GM23338 (cell line): ENCODE data around the gene NEK3. TPM values are rescaled to one million over a fixed set of nuclear protein-coding genes. Genes with fewer than 3 reads are reported as not detected.
"Not testable (repeated sequence)": the region's sequence is repeated elsewhere in the genome, so short reads cannot be mapped to it uniquely, and the experiment has no call there.

Source experiments
- ATAC-seq: fragments of 200-7000 bp; cut with Tn5 transposase; 3 replicates; pipeline ENCODE4 v1.9.1; 2020
- DNase-seq: peaks from one replicate; pipeline ENCODE4 v3.0.0-alpha.2; 2015; ENCODE audit warnings: low spot score
- H2AFZ ChIP-seq: fragments of 200-600 bp; sonication (generic); 2 replicates; pipeline ENCODE4 v1.8.0; 2016; ENCODE audit warnings: antibody characterized with exemption, mild to moderate bottlenecking, moderate library complexity
- H3F3A ChIP-seq: fragments of 200-600 bp; sonication (generic); replicated peaks from 2 replicates; pipeline ENCODE4 v1.8.0; 2017; ENCODE audit warnings: antibody characterized with exemption, mixed run types, low read depth
- H3K27ac ChIP-seq: fragments of 200-600 bp; sonication (generic); 2 replicates; pipeline ENCODE4 v1.6.1; 2016; ENCODE audit warnings: low read depth
- H3K27me3 ChIP-seq: fragments of 200-600 bp; sonication (generic); 2 replicates; pipeline ENCODE4 v1.8.0; 2016; ENCODE audit warnings: mild to moderate bottlenecking, mixed run types, moderate library complexity; ENCODE audit not compliant: insufficient read depth
- H3K36me3 ChIP-seq: fragments of 200-600 bp; sonication (generic); 2 replicates; pipeline ENCODE4 v1.8.0; 2016; ENCODE audit warnings: mild to moderate bottlenecking; ENCODE audit not compliant: insufficient read depth
- H3K4me1 ChIP-seq: fragments of 200-600 bp; sonication (generic); 2 replicates; pipeline ENCODE4 v1.8.0; 2016; ENCODE audit warnings: mild to moderate bottlenecking, moderate library complexity; ENCODE audit not compliant: insufficient read depth
- H3K4me2 ChIP-seq: fragments of 200-600 bp; sonication (generic); 2 replicates; pipeline ENCODE4 v1.7.1; 2017; ENCODE audit warnings: mixed run types
- H3K4me3 ChIP-seq: fragments of 200-600 bp; sonication (generic); 2 replicates; pipeline ENCODE4 v1.6.1; 2016; ENCODE audit warnings: mixed run types
- H3K79me2 ChIP-seq: fragments of 200-600 bp; sonication (generic); replicated peaks from 2 replicates; pipeline ENCODE4 v1.8.0; 2017; ENCODE audit warnings: mild to moderate bottlenecking; ENCODE audit not compliant: insufficient read depth
- H3K9me2 ChIP-seq: fragments of 200-600 bp; sonication (generic); 2 replicates; pipeline ENCODE4 v1.8.0; 2017; ENCODE audit not compliant: insufficient read depth
- H4K20me1 ChIP-seq: fragments of 200-600 bp; sonication (generic); replicated peaks from 2 replicates; pipeline ENCODE4 v1.8.0; 2017; ENCODE audit warnings: mild to moderate bottlenecking; ENCODE audit not compliant: insufficient read depth
- H3K27ac Mint-ChIP-seq: 2 replicates; pipeline ENCODE4 v1.8.0; 2020; ENCODE audit warnings: inconsistent platforms, mild to moderate bottlenecking, moderate library complexity, mixed read lengths
- H3K27me3 Mint-ChIP-seq: 3 replicates; pipeline ENCODE4 v1.8.0; 2022; ENCODE audit warnings: low read depth, mild to moderate bottlenecking, moderate library complexity, mixed read lengths, inconsistent platforms; ENCODE audit not compliant: insufficient read depth, poor library complexity
- H3K36me3 Mint-ChIP-seq: 3 replicates; pipeline ENCODE4 v1.8.0; 2021; ENCODE audit warnings: low read depth, mild to moderate bottlenecking, inconsistent platforms, moderate library complexity, mixed read lengths
- H3K4me1 Mint-ChIP-seq: 3 replicates; pipeline ENCODE4 v1.8.0; 2020; ENCODE audit warnings: mild to moderate bottlenecking, inconsistent platforms, mixed read lengths
- H3K4me3 Mint-ChIP-seq: 3 replicates; pipeline ENCODE4 v1.8.0; 2021; ENCODE audit warnings: moderate library complexity, mild to moderate bottlenecking, inconsistent platforms, mixed read lengths
- H3K9me3 Mint-ChIP-seq: 3 replicates; pipeline ENCODE4 v1.8.0; 2020; ENCODE audit warnings: moderate library complexity, mild to moderate bottlenecking, inconsistent platforms, mixed read lengths
- CREB1 ChIP-seq: fragments of 250-450 bp; sonication (Bioruptor Pico); IDR thresholded peaks from 2 replicates; pipeline ENCODE4 v1.5.0; 2020; ENCODE audit warnings: low read depth, mild to moderate bottlenecking, moderate library complexity
- POLR2AphosphoS5 ChIP-seq: IDR thresholded peaks from 2 replicates; pipeline ENCODE4 v1.6.1; 2016; ENCODE audit warnings: antibody characterized with exemption, low read depth
- polyA plus RNA-seq: library from polyadenylated mRNA; unstranded; fragments of >200 nt; fragmentation: Nextera tagmentation; extraction: Ambion mirVana; gene quantifications from 2 replicates; pipeline ENCODE4 v1.2.1, GENCODE V29; 2016
- total RNA-seq: library from RNA; depleted of rRNA; stranded (reverse); fragments of >200 nt; shearing (Covaris generic); gene quantifications from 2 replicates; pipeline ENCODE4 v1.2.3, GENCODE V29; 2014
- TF ChIP-seq, protein P1 (sequence below): IDR thresholded peaks from 2 replicates; pipeline ENCODE4 v1.6.1; 2016; ENCODE audit warnings: antibody characterized with exemption
- TF ChIP-seq, protein P2 (sequence below): IDR thresholded peaks from one replicate; pipeline ENCODE4 v1.6.1; 2018; ENCODE audit warnings: antibody characterized with exemption; ENCODE audit not compliant: unreplicated experiment

Gene NEK3
- total and polyA plus RNA-seq, 2 experiments from 2014 or later: 26.7 to 26.8 TPM

DNA sequence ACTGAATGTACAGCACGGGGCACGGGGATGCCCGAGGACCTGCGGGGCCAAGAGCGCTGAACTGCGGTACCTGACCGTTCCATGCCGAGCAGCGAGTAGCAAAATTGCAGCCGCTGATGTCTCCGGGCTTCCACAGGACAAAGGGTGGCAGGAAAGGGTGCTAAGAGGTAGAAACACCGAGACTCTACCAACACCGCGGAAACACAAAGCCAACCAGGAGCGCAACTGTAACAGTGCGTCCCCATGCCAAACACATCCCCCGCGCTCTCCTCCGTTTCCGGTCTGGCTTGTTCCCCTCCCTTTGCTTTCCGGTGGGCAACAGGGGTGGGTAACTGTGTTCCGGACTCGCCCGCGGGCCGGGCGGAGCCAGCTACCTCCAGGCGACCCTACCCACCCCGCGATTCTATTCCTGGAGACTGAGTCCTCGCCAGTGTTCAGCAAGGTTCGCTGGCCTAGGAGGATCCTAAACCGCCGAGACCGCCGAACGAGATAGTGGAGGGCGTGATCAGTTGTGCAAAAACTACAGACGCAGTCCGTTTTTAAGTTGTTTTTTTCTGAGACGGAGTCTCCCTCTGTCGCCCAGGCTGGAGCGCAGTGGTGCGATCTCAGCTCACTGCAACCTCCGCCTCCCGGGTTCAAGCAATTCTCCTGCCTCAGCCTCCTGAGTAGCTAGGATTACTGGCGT lies 34.9 kb upstream of the NEK3 start:
- Mint-ChIP-seq H3K4me1 (peaks cover 8% of the 10 kb centered on the region), H3K27me3 (peaks cover 8% of the 10 kb centered on the region), H3K36me3 (no peaks in the 10 kb centered on the region; the same call in 2 of the 3 replicates), H3K27ac (peak overlapping the region; percentile 92), H3K4me3 (peak overlapping the region; percentile 93), H3K9me3 (no peaks in the 10 kb centered on the region; the same call in 1 of the 3 replicates)
- Histone ChIP-seq H2AFZ (peak overlapping the region; percentile 99), H3K4me2 (peak overlapping the region; percentile 96), H3K36me3 (no peaks in the 10 kb centered on the region), H4K20me1 (peaks cover 5% of the 10 kb centered on the region; the same call in 1 of the 2 replicates), H3K27ac (peak overlapping the region; percentile 89; the same call in 1 of the 2 replicates), H3F3A (no peaks in the 10 kb centered on the region), H3K9me2 (no peaks in the 10 kb centered on the region), H3K27me3 (peaks cover 5% of the 10 kb centered on the region; the same call in 1 of the 2 replicates), H3K4me1 (no peaks in the 10 kb centered on the region), H3K4me3 (peak overlapping the region; percentile 98), H3K79me2 (peaks cover 46% of the 10 kb centered on the region)
- peak; percentile 53 for TF ChIP-seq CREB1 (CRISPR knock-in tag)
- TF ChIP-seq POLR2AphosphoS5: peak; percentile 97
- TF ChIP-seq, protein P1, sequence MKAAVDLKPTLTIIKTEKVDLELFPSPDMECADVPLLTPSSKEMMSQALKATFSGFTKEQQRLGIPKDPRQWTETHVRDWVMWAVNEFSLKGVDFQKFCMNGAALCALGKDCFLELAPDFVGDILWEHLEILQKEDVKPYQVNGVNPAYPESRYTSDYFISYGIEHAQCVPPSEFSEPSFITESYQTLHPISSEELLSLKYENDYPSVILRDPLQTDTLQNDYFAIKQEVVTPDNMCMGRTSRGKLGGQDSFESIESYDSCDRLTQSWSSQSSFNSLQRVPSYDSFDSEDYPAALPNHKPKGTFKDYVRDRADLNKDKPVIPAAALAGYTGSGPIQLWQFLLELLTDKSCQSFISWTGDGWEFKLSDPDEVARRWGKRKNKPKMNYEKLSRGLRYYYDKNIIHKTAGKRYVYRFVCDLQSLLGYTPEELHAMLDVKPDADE: peak; percentile 90
- TF ChIP-seq, protein P2, sequence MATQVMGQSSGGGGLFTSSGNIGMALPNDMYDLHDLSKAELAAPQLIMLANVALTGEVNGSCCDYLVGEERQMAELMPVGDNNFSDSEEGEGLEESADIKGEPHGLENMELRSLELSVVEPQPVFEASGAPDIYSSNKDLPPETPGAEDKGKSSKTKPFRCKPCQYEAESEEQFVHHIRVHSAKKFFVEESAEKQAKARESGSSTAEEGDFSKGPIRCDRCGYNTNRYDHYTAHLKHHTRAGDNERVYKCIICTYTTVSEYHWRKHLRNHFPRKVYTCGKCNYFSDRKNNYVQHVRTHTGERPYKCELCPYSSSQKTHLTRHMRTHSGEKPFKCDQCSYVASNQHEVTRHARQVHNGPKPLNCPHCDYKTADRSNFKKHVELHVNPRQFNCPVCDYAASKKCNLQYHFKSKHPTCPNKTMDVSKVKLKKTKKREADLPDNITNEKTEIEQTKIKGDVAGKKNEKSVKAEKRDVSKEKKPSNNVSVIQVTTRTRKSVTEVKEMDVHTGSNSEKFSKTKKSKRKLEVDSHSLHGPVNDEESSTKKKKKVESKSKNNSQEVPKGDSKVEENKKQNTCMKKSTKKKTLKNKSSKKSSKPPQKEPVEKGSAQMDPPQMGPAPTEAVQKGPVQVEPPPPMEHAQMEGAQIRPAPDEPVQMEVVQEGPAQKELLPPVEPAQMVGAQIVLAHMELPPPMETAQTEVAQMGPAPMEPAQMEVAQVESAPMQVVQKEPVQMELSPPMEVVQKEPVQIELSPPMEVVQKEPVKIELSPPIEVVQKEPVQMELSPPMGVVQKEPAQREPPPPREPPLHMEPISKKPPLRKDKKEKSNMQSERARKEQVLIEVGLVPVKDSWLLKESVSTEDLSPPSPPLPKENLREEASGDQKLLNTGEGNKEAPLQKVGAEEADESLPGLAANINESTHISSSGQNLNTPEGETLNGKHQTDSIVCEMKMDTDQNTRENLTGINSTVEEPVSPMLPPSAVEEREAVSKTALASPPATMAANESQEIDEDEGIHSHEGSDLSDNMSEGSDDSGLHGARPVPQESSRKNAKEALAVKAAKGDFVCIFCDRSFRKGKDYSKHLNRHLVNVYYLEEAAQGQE: no peak
- ATAC-seq (peak; percentile 86), DNase-seq (peak; percentile 89)

DNA sequence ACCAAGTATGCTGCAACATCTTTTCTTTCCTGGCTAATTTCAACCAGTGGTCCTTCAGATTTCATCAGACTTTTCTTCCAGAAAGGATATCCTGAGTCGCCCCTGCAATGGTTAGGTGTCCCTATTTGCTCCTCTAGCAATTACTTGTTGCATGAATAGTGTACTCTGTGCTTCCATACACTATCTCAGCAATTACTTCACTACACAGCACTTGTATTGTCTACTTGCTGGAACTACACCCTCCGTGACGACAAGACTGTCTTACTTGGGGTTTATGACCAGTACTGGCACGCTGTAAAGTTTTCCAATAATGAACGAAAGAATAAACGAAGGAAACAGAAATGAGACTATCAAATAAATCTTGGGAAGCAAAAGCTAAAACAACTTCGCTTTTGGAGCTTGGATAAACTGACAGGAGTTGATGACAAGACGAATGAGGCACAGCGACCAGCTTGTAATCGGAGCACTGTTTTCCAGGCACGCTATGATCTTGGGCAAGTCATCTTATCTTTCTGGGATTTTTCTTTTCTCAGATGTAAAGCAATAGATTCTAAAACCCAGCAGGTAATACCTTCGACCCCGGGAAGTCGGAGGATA lies 34.3 kb upstream of the NEK3 start:
- not testable (repeated sequence) for H3K9me3 Mint-ChIP-seq, H3K4me1 Mint-ChIP-seq, DNase-seq, H3F3A ChIP-seq, H3K36me3 Mint-ChIP-seq, H3K27me3 Mint-ChIP-seq, H3K4me1 ChIP-seq, H3K27me3 ChIP-seq, H3K36me3 ChIP-seq, ATAC-seq, H4K20me1 ChIP-seq, H3K9me2 ChIP-seq
- Histone ChIP-seq H3K79me2 (peaks cover 52% of the 10 kb centered on the region), H3K27ac (peak overlapping the region; percentile 89; the same call in 1 of the 2 replicates), H2AFZ (peak overlapping the region; percentile 99), H3K4me2 (peak overlapping the region; percentile 96), H3K4me3 (peak overlapping the region; percentile 98)
- Mint-ChIP-seq H3K4me3 (peak overlapping the region; percentile 93), H3K27ac (peak overlapping the region; percentile 92)

DNA sequence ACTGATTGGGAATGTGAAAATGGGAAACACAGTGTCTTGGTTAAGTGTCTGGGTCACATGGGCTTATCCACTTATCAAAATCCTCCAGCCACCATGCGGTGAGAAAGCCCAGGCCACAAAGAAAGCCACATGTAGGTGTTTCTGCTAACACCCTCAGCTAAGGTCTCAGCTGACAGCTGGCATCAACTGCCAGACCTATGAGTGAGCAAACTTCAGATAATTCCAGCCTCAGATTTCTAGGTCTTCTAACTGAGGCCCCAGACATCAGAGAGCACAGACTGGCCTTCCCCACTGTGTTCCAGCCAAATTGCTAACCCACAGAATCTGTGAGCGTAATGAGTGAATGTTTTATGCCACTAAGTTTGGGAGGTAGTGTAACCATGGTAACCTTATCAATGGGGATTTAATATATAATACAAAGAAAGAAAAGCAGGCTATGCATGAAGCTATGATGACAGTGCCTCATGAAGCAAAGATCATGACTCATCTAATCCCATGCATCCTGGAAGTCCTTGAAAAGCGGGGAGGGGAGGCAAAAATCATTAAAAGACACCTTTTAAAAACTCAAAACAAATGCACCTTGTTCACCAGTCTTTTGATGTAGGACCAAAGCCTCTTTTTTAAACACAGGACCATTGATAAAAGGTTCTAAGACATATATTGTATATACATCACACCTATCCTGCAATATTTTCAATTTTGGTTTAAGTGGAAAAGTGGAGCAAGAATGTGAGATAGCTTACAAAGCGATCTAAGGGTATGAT lies 28.2 kb upstream of the NEK3 start:
- not testable (repeated sequence) for H3K27ac Mint-ChIP-seq, H3K4me2 ChIP-seq, H3K4me3 Mint-ChIP-seq, H2AFZ ChIP-seq, H3K4me1 ChIP-seq, H3K27me3 Mint-ChIP-seq, H3K4me1 Mint-ChIP-seq, H3F3A ChIP-seq, DNase-seq, H3K27me3 ChIP-seq, ATAC-seq, H3K9me3 Mint-ChIP-seq, H3K27ac ChIP-seq, H4K20me1 ChIP-seq, H3K4me3 ChIP-seq, H3K9me2 ChIP-seq
- H3K36me3 Mint-ChIP-seq: peaks cover 19% of the 10 kb centered on the region
- peaks cover 37% of the 10 kb centered on the region for H3K79me2 ChIP-seq
- H3K36me3 ChIP-seq: peaks cover 14% of the 10 kb centered on the region; the same call in 1 of the 2 replicates
